ENCODE data around the gene CSNK1G3.

DNA sequence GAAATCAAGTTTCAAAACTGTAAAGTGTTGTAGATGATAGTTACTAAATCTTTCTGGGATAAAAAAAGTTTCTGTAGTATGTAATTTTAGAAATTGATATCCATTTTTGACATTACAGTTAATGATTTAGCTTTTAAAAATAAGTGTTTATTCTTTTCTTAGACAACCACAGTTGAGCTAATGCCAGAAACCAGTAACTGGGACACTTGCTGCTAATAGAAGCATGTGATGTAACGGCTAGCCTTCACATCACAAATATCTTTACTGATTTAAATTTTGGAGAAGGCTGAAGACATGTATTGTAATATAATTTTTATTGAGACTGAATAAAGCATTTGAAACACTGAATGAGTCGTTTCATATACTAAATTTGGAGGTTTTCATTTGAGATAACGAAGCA is 18.8 kb downstream of the CSNK1G3 start:
- TF ChIP-seq POLR2AphosphoS5 (IDR thresholded peaks at IDR 0.05; ENCODE audit: low read depth) (no peak), JUNB (IDR thresholded peaks at IDR 0.05; ENCODE audit: unreplicated experiment) (no peak)
